ENCODE data around the gene TMEM255A. TPM values are rescaled to one million over a fixed set of nuclear protein-coding genes. Genes with fewer than 3 reads are reported as not detected.

The TMEM255A gene
- total and polyA plus RNA-seq, 2 of the 4 experiments (the other 2 are of a cell fraction) = 0.03 TPM; not detected in 1

DNA sequence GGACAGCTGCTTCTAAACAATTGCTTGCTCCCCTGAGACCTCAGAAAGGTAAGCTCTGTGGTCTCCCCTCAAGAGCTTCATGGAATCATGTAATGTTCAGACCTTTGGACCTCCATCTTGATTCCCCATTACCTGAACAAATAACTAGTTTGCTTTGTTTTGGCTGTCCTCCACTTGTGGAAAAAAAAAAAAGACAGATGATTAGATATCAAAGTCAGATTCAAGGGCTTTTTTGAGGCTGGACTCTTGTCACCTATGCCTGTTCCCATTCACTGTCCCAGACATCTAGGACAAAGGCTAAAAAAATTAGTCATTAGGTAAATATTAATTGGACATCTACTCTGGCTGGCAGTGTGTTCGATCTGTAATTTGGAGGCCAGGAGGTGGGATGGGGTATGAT lies 13.3 kb downstream of the TMEM255A start:
- no TSS peak for BruUV-seq (replicated peaks)
- no peak overlapping the region for H3K4me3 ChIP-seq (ENCODE audit: insufficient read depth, low read depth, low read length)
- H2AK5ac ChIP-seq (ENCODE audit: low read depth, low read length) = no peak overlapping the region
- H3K4me2 ChIP-seq (ENCODE audit: low read depth, low read length) = no peak overlapping the region
- H3K14ac ChIP-seq (replicated peaks; ENCODE audit: low read depth, low read length) = no peak overlapping the region
- H3K4me1 ChIP-seq (ENCODE audit: control insufficient read depth, insufficient read depth, low read length) = no peaks in the 10 kb centered on the region
- H3K4ac ChIP-seq (ENCODE audit: low read depth, low read length) = no peak overlapping the region
- H3K9me3 ChIP-seq (ENCODE audit: control insufficient read depth, insufficient read depth, low read length) = no peaks in the 10 kb centered on the region
- no peak overlapping the region for H4K8ac ChIP-seq (ENCODE audit: low read depth in 2 of 2, low read length in 2 of 2)
- H2BK5ac ChIP-seq (ENCODE audit: low read depth, low read length, poor library complexity, severe bottlenecking) = no peak overlapping the region
- no peak overlapping the region for H2BK120ac ChIP-seq (ENCODE audit: low read depth, low read length)
- dilution Hi-C loops (cut with HindIII; ENCODE audit: low sequenced_read_pairs, unreplicated experiment) = no loop called here
- H3K9ac ChIP-seq (ENCODE audit: low read depth, low read length) = no peak overlapping the region
- no peaks in the 10 kb centered on the region for H3K9me1 ChIP-seq (ENCODE audit: insufficient read depth, low read length)
- H3K18ac ChIP-seq (ENCODE audit: low read depth, low read length) = no peak overlapping the region
- in situ Hi-C loops (cut with MboI; ENCODE audit: low sequenced_read_pairs) = no loop called here
- H4K5ac ChIP-seq (ENCODE audit: low read depth, low read length) = no peak overlapping the region
- no peak overlapping the region for H2AFZ ChIP-seq (replicated peaks; ENCODE audit: low read length, poor library complexity)
- H3K79me1 ChIP-seq (ENCODE audit: low read depth in 1 of 2, low read length in 2 of 2) = no peaks in the 10 kb centered on the region
- no peak overlapping the region for H4K91ac ChIP-seq (ENCODE audit: insufficient read depth, low read depth, low read length)
- no peak overlapping the region for H2BK20ac ChIP-seq (ENCODE audit: low read depth, low read length)
- TF ChIP-seq POLR2A (IDR thresholded peaks at IDR 0.05; ENCODE audit: low read depth, low read length) = no peak
- TF ChIP-seq, protein P1, sequence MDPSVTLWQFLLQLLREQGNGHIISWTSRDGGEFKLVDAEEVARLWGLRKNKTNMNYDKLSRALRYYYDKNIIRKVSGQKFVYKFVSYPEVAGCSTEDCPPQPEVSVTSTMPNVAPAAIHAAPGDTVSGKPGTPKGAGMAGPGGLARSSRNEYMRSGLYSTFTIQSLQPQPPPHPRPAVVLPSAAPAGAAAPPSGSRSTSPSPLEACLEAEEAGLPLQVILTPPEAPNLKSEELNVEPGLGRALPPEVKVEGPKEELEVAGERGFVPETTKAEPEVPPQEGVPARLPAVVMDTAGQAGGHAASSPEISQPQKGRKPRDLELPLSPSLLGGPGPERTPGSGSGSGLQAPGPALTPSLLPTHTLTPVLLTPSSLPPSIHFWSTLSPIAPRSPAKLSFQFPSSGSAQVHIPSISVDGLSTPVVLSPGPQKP (IDR thresholded peaks at IDR 0.05; ENCODE audit: borderline replicate concordance, low read depth, low read length) = no peak
- no peak for TF ChIP-seq RCOR1 (IDR thresholded peaks at IDR 0.05; ENCODE audit: insufficient replicate concordance, low read length)
- no peak for TF ChIP-seq MAFK (IDR thresholded peaks at IDR 0.05; ENCODE audit: low read depth, low read length)
- TF ChIP-seq MAZ (IDR thresholded peaks at IDR 0.05; ENCODE audit: borderline replicate concordance, low read depth, low read length) = no peak
- TF ChIP-seq CEBPB (IDR thresholded peaks at IDR 0.05; ENCODE audit: low read depth, low read length) = no peak
- TF ChIP-seq SMC3 (IDR thresholded peaks at IDR 0.05; ENCODE audit: low read depth, low read length) = no peak
- TF ChIP-seq FOS (IDR thresholded peaks at IDR 0.05; ENCODE audit: low read depth, low read length) = no peak
- no peak for TF ChIP-seq MXI1 (IDR thresholded peaks at IDR 0.05; ENCODE audit: borderline replicate concordance, low read depth, low read length)
- TF ChIP-seq, protein P2, sequence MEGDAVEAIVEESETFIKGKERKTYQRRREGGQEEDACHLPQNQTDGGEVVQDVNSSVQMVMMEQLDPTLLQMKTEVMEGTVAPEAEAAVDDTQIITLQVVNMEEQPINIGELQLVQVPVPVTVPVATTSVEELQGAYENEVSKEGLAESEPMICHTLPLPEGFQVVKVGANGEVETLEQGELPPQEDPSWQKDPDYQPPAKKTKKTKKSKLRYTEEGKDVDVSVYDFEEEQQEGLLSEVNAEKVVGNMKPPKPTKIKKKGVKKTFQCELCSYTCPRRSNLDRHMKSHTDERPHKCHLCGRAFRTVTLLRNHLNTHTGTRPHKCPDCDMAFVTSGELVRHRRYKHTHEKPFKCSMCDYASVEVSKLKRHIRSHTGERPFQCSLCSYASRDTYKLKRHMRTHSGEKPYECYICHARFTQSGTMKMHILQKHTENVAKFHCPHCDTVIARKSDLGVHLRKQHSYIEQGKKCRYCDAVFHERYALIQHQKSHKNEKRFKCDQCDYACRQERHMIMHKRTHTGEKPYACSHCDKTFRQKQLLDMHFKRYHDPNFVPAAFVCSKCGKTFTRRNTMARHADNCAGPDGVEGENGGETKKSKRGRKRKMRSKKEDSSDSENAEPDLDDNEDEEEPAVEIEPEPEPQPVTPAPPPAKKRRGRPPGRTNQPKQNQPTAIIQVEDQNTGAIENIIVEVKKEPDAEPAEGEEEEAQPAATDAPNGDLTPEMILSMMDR (conservative IDR thresholded peaks at IDR 0.05; ENCODE audit: low read depth, low read length) = no peak
- TF ChIP-seq, protein P3, sequence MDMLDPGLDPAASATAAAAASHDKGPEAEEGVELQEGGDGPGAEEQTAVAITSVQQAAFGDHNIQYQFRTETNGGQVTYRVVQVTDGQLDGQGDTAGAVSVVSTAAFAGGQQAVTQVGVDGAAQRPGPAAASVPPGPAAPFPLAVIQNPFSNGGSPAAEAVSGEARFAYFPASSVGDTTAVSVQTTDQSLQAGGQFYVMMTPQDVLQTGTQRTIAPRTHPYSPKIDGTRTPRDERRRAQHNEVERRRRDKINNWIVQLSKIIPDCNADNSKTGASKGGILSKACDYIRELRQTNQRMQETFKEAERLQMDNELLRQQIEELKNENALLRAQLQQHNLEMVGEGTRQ (IDR thresholded peaks at IDR 0.05; ENCODE audit: low read depth, low read length) = no peak
- no peak for TF ChIP-seq RFX5 (IDR thresholded peaks at IDR 0.05; ENCODE audit: low read depth, low read length)
- TF ChIP-seq CHD1 (IDR thresholded peaks at IDR 0.05; ENCODE audit: low read depth, low read length) = no peak
- no peak overlapping the region for H2AK9ac ChIP-seq (replicated peaks; ENCODE audit: low read depth, low read length, poor library complexity)
- no peak overlapping the region for H3K56ac ChIP-seq (ENCODE audit: extremely low read depth, insufficient read depth, low read length)
- DNase-seq = no peak
- H3K27me3 ChIP-seq (ENCODE audit: control insufficient read depth, insufficient read depth, low read length) = peaks cover 1% of the 10 kb centered on the region; the same call in 1 of the 2 replicates
- H2BK15ac ChIP-seq (ENCODE audit: low read depth, low read length) = no peak overlapping the region
- ATAC-seq (ENCODE audit: low read depth) = no peak
- no peak overlapping the region for H3K23ac ChIP-seq (ENCODE audit: low read depth, low read length)
- ChIA-PET POLR2A (ENCODE audit: unreplicated experiment) (no interaction called here), CTCF (no interaction called here)
- no peaks in the 10 kb centered on the region for H3K36me3 ChIP-seq (ENCODE audit: control insufficient read depth, insufficient read depth, low read length)
- H4K20me1 ChIP-seq (ENCODE audit: insufficient read depth, low read length) = no peaks in the 10 kb centered on the region
- WGBS, 2 experiments (ENCODE audit: extremely low coverage in 2 of 2, insufficient read length in 1 of 2) = no CpG with 5 or more reads among the region's 1 CpG
- intact Hi-C loops (cut with micrococcal nuclease) = no loop called here
- H3K27ac ChIP-seq (ENCODE audit: insufficient read depth, low read length) = no peak overlapping the region
